K562 (cell line): ENCODE results near the gene SOX6. TPM values are rescaled to one million over a fixed set of nuclear protein-coding genes. Genes with fewer than 3 reads are reported as not detected.

Experiments used
- ATAC-seq: fragments of 200-7000 bp; cut with Tn5 transposase; 3 replicates; pipeline ENCODE4 v1.9.1; 2020; ENCODE audit warnings: moderate library complexity
- Bru-seq: library from RNA; stranded (reverse); fragments of 400-500 nt; gene quantifications from one replicate; lab custom pipeline; 2021; lab: Mats Ljungman, UMichigan
- BruChase-seq, 2 experiments: library from RNA; stranded (reverse); fragments of 400-500 nt; gene quantifications; one replicate each; lab custom pipeline; 2021; lab: Mats Ljungman, UMichigan
- BruUV-seq: library from RNA; stranded (reverse); fragments of 400-500 nt; replicated peaks from 2 replicates; lab custom pipeline; 2021; lab: Mats Ljungman, UMichigan
- CTCF ChIA-PET: fragments of 300-600 bp; formaldehyde crosslinking; extraction: SDS; loops from one replicate; lab custom pipeline; 2021; ENCODE audit warnings: low intra/inter-chr PET ratio; lab: Yijun Ruan, JAX
- POLR2A ChIA-PET: fragments of 300-600, 350-650 bp; sonication (Branson Sonifier 250); formaldehyde crosslinking; extraction: SDS; loops from one replicate; lab custom pipeline; 2021; ENCODE audit warnings: antibody characterized with exemption, inconsistent platforms; lab: Yijun Ruan, JAX
- DNase-seq, 4 experiments: peaks; one replicate each; pipeline versions ENCODE4 v3.0.0 to v3.0.0-alpha.2; 2011 to 2018; ENCODE audit warnings: low spot score in 3 of 4, mixed read lengths in 3 of 4; ENCODE audit errors: extremely low read depth in 1 of 4
- FAIRE-seq: peaks from 2 replicates; lab custom pipeline; 2011; peaks lifted over from hg19 to GRCh38; lab: Jason Lieb, UNC
- H2AFZ ChIP-seq: 2 replicates; pipeline ENCODE4 v1.6.0; 2011; ENCODE audit warnings: low read depth, low read length, control low read depth, inconsistent platforms
- H3K27ac ChIP-seq: fragments of 200-600 bp; 3 replicates; pipeline ENCODE4 v1.8.0; 2011; ENCODE audit warnings: low read depth, mild to moderate bottlenecking, control low read depth, inconsistent platforms, low read length, moderate library complexity, mixed read lengths; ENCODE audit errors: extremely low read depth
- H3K27me3 ChIP-seq, 2 experiments: fragments of 300-600 bp in 1 of 2; 2 replicates in 1 of 2; 3 replicates in 1 of 2; pipeline versions ENCODE4 v1.6.0 to v1.8.0; 2011; ENCODE audit warnings: inconsistent platforms in 2 of 2, low read length in 2 of 2, mild to moderate bottlenecking in 1 of 2, mixed read lengths in 1 of 2, moderate library complexity in 1 of 2; ENCODE audit not compliant: control insufficient read depth in 2 of 2, insufficient read depth in 2 of 2
- H3K36me3 ChIP-seq: fragments of 300-600 bp; 3 replicates; pipeline ENCODE4 v1.8.0; 2011; ENCODE audit warnings: mild to moderate bottlenecking, low read length, inconsistent platforms; ENCODE audit not compliant: control insufficient read depth, insufficient read depth
- H3K4me1 ChIP-seq, 2 experiments: fragments of 200-600 bp in 1 of 2; replicated peaks in 1 of 2; 2 replicates in 1 of 2; 3 replicates in 1 of 2; pipeline versions ENCODE4 v1.5.1 to v1.8.0; 2011; ENCODE audit warnings: inconsistent platforms in 2 of 2, low read length in 2 of 2, mild to moderate bottlenecking in 1 of 2, mixed read lengths in 1 of 2, moderate library complexity in 1 of 2; ENCODE audit not compliant: control insufficient read depth in 2 of 2, insufficient read depth in 2 of 2
- H3K4me2 ChIP-seq: 2 replicates; pipeline ENCODE4 v1.6.1; 2011; ENCODE audit warnings: low read length, control low read depth, inconsistent platforms, mixed read lengths; ENCODE audit not compliant: insufficient read depth
- H3K4me3 ChIP-seq: fragments of 200-600 bp; sonication (generic), shearing (Covaris generic); 2 replicates; pipeline ENCODE4 v1.5.1; 2016; ENCODE audit warnings: control low read depth, inconsistent platforms
- H3K79me2 ChIP-seq: fragments of 200-600 bp; 3 replicates; pipeline ENCODE4 v1.8.0; 2011; ENCODE audit warnings: low read length, inconsistent platforms; ENCODE audit not compliant: control insufficient read depth, insufficient read depth
- H3K9ac ChIP-seq, 2 experiments: 2 replicates each; pipeline versions ENCODE4 v1.6.0 to v1.6.1; 2011; ENCODE audit warnings: low read depth in 2 of 2, low read length in 2 of 2, control low read depth in 1 of 2, inconsistent platforms in 1 of 2, mild to moderate bottlenecking in 1 of 2, mixed read lengths in 1 of 2; ENCODE audit not compliant: insufficient read depth in 1 of 2
- H3K9me1 ChIP-seq: one replicate; pipeline ENCODE4 v1.6.0; 2011; ENCODE audit warnings: inconsistent platforms, mild to moderate bottlenecking, low read length, moderate library complexity; ENCODE audit not compliant: control insufficient read depth, insufficient read depth
- H3K9me3 ChIP-seq: replicated peaks from 2 replicates; pipeline ENCODE4 v1.5.1; 2011; ENCODE audit warnings: low read depth, low read length, inconsistent platforms; ENCODE audit not compliant: control insufficient read depth, insufficient read depth
- H4K20me1 ChIP-seq: replicated peaks from 2 replicates; pipeline ENCODE4 v1.6.1; 2011; ENCODE audit warnings: low read length, inconsistent platforms, mixed read lengths; ENCODE audit not compliant: control insufficient read depth, insufficient read depth
- CTCF ChIP-seq, 3 experiments: IDR thresholded peaks in 2 of 3; conservative IDR thresholded peaks in 1 of 3; 2 replicates each; pipeline ENCODE4 v1.5.1; 2011 to 2012; ENCODE audit warnings: low read length in 3 of 3, mild to moderate bottlenecking in 3 of 3, control low read depth in 2 of 3, improper control_type of control experiment in 1 of 3, inconsistent platforms in 1 of 3, low read depth in 1 of 3, mixed read lengths in 1 of 3, moderate library complexity in 1 of 3; ENCODE audit not compliant: insufficient read depth in 2 of 3
- DNMT1 ChIP-seq: fragments of 450-650 bp; IDR thresholded peaks from 2 replicates; pipeline ENCODE4 v1.6.1; 2016; ENCODE audit warnings: antibody characterized with exemption, mild to moderate bottlenecking
- DPF2 ChIP-seq: fragments of 450-650 bp; IDR thresholded peaks from 2 replicates; pipeline ENCODE4 v1.6.1; 2016
- PBX2 ChIP-seq, 2 experiments: IDR thresholded peaks in 1 of 2; conservative IDR thresholded peaks in 1 of 2; 2 replicates each; pipeline ENCODE4 v1.6.1; 2016; ENCODE audit warnings: low read depth in 2 of 2, mild to moderate bottlenecking in 1 of 2, missing compliant biosample characterization in 1 of 2, missing genetic modification characterization in 1 of 2, moderate library complexity in 1 of 2
- RAD21 ChIP-seq, 2 experiments: fragments of 250-450 bp in 1 of 2; fragments of 450-650 bp in 1 of 2; sonication (Bioruptor Pico) in 1 of 2; formaldehyde crosslinking in 1 of 2; IDR thresholded peaks in 1 of 2; conservative IDR thresholded peaks in 1 of 2; 2 replicates each; pipeline versions ENCODE4 v1.4.0 to v1.8.0; 2020 to 2022; ENCODE audit warnings: mild to moderate bottlenecking in 2 of 2, moderate library complexity in 1 of 2
- RCOR1 ChIP-seq, 2 experiments: IDR thresholded peaks; 2 replicates each; pipeline ENCODE4 v1.6.1; 2012; ENCODE audit warnings: low read depth in 2 of 2, low read length in 2 of 2, borderline replicate concordance in 1 of 2, improper control_type of control experiment in 1 of 2
- SP2 ChIP-seq: IDR thresholded peaks from 2 replicates; pipeline ENCODE4 v1.6.1; 2011; ENCODE audit warnings: mild to moderate bottlenecking, low read depth, low read length, moderate library complexity; ENCODE audit not compliant: poor library complexity, severe bottlenecking; ENCODE audit errors: extremely low read depth
- ZNF12 ChIP-seq: sonication (generic); formaldehyde crosslinking; IDR thresholded peaks from 2 replicates; pipeline ENCODE4 v1.4.0; 2020; ENCODE audit warnings: mild to moderate bottlenecking, missing genetic modification reagents
- WGBS: fragments of 100-300 bp; shearing (Covaris generic); methylation state at CpG from one replicate; pipeline ENCODE4 v1.1.6; 2016; ENCODE audit warnings: low coverage, mixed read lengths; ENCODE audit not compliant: insufficient coverage; ENCODE audit errors: missing lambda C conversion rate; 5-methylcytosine and 5-hydroxymethylcytosine counted together
- in situ Hi-C: fragments of 300-500 bp; cut with MboI; formaldehyde crosslinking; loops from 4 replicates; pipeline ENCODE4 v1.15.0; 2018; ENCODE audit warnings: inconsistent platforms, mixed read lengths
- intact Hi-C: fragments of 100-400 bp; cut with micrococcal nuclease; formaldehyde crosslinking; loops from 2 replicates; pipeline ENCODE4 v1.14.2; 2022
- long read RNA-seq, 3 experiments: library from polyadenylated mRNA in 2 of 3; library from RNA in 1 of 3; unstranded in 2 of 3; stranded (forward) in 1 of 3; transcript quantifications; one replicate each; pipeline ENCODE4 v2.0.0, GENCODE V29; 2019 to 2022
- polyA minus RNA-seq, 3 experiments: library from RNA; depleted of rRNA, polyadenylated mRNA; stranded (reverse); fragments of >200 nt; gene quantifications; 2 replicates each; pipeline ENCODE4 v1.2.3, GENCODE V29; 2011
- polyA plus RNA-seq, 8 experiments: library from polyadenylated mRNA; depleted of rRNA in 4 of 8; stranded (reverse) in 5 of 8; unstranded in 3 of 8; fragments of >200 nt; fragmentation: Nextera tagmentation in 2 of 8; fragmentation: Illumina TruSeq in 1 of 8; extraction: Ambion mirVana in 2 of 8; extraction: Trizol in 1 of 8; gene quantifications; 2 replicates each; pipeline versions ENCODE4 v1.2.1 to v1.2.3, GENCODE V29; 2011 to 2014; ENCODE audit warnings: inconsistent platforms in 1 of 8, missing spikeins in 1 of 8
- total RNA-seq, 7 experiments: library from RNA; depleted of rRNA in 6 of 7; stranded (reverse); fragments of >200 nt in 6 of 7; fragmentation: Illumina TruSeq in 2 of 7; extraction: Trizol in 2 of 7; gene quantifications; 2 replicates each; pipeline versions ENCODE4 v1.2.1 to v1.2.3, GENCODE V29; 2011 to 2021; ENCODE audit warnings: low replicate concordance in 1 of 7

The SOX6 gene
- total RNA-seq (2011; cell fraction: chromatin; rRNA removed; ENCODE audit: low replicate concordance), result 45.4 and 64.4 TPM in 2 replicates
- total RNA-seq (2011; cell fraction: nucleolus; rRNA removed), result 15.7 and 19.9 TPM in 2 replicates
- total RNA-seq (2011; cell fraction: nucleoplasm; rRNA removed), result 22.9 and 27.9 TPM in 2 replicates
- total RNA-seq (2014; rRNA removed) (5.7 and 8.0 TPM in 2 replicates), total RNA-seq (2014; rRNA removed; fragmentation: Illumina TruSeq; extraction: Trizol) (8.7 and 9.1 TPM in 2 replicates), total RNA-seq (2015; rRNA removed; fragmentation: Illumina TruSeq; extraction: Trizol) (7.0 and 8.4 TPM in 2 replicates), total RNA-seq (2021) (8.0 and 9.4 TPM in 2 replicates), polyA plus RNA-seq (2011; rRNA removed) (3.4 and 3.7 TPM in 2 replicates), polyA plus RNA-seq (2014; fragmentation: Illumina TruSeq; extraction: Trizol) (5.5 and 7.8 TPM in 2 replicates), polyA plus RNA-seq (2014; fragmentation: Nextera tagmentation; extraction: Ambion mirVana) (1 to 10 TPM in 1 of 2 experiments, under 1 TPM in 1; 0.89 to 2.9 TPM), polyA plus RNA-seq (2014; rRNA removed) (3.4 and 4.7 TPM in 2 replicates), polyA minus RNA-seq (2011; rRNA and poly(A)+ RNA removed) (26.2 and 35.6 TPM in 2 replicates), Bru-seq, nascent RNA (percentile 62 among the genes with signal in this experiment), BruChase-seq, experiment 1, labeled RNA remaining after a 2-hour chase (percentile 62 among the genes with signal in this experiment), BruChase-seq, experiment 2, labeled RNA remaining after a 6-hour chase (percentile 59 among the genes with signal in this experiment)
- polyA plus RNA-seq (2011; cell fraction: cytosol; rRNA removed), result 0.98 and 1.6 TPM in 2 replicates
- 6.2 and 7.1 TPM in 2 replicates for polyA plus RNA-seq (2011; cell fraction: nucleus; rRNA removed)
- 4.1 and 4.5 TPM in 2 replicates for polyA plus RNA-seq (2012)
- 4.0 and 5.7 TPM in 2 replicates for polyA minus RNA-seq (2011; cell fraction: cytosol; rRNA and poly(A)+ RNA removed)
- 21.0 and 41.1 TPM in 2 replicates for polyA minus RNA-seq (2011; cell fraction: nucleus; rRNA and poly(A)+ RNA removed)
- long read RNA-seq, experiment 1, partial matches to known transcripts, result 4 of 10 reads
- long read RNA-seq, experiment 1, other reads (novel, unspliced or antisense), result 6 of 10 reads
- long read RNA-seq, experiment 2, partial matches to known transcripts, result 0 of 6 reads
- long read RNA-seq, experiment 2, other reads (novel, unspliced or antisense), result 6 of 6 reads
- long read RNA-seq, experiment 3, partial matches to known transcripts, result 0 of 3 reads
- long read RNA-seq, experiment 3, other reads (novel, unspliced or antisense), result 2 of 3 reads

- Histone ChIP-seq H3K9me1 (no peaks in the 10 kb centered on the region), H2AFZ (peak within 1 kb of the TSS; percentile 51), H3K4me2 (peak within 1 kb of the TSS; percentile 12; the same call in 1 of the 2 replicates), H3K79me2 (peaks cover 3% of the 10 kb centered on the region; the same call in 2 of the 3 replicates), H3K9ac (peak within 1 kb of the TSS in 1 of 2 experiments; percentile 24; a peak in 2 of 4 replicates), H3K27ac (peak within 1 kb of the TSS; percentile 53), H3K4me3 (no peak within 1 kb of the TSS), H4K20me1 (no peaks in the 10 kb centered on the region), H3K9me3 (no peaks in the 10 kb centered on the region), H3K27me3 (no peaks in the 10 kb centered on the region), H3K4me1 (peaks cover 4 to 55% of the 10 kb centered on the region in 2 experiments; a peak in 4 of 5 replicates), H3K36me3 (no peaks in the 10 kb centered on the region)
- ATAC-seq (peak; percentile 76), FAIRE-seq (peak; percentile 77), DNase-seq (peak in 2 of 4 experiments; percentile 29 to 70)
- ChIA-PET CTCF (interaction anchor here (0.6 kb wide), 1 partner anchor 95 kb away, joined by 3 read pairs; no protein-coding TSS in a partner anchor), POLR2A (interaction anchor here (0.9 to 1.9 kb wide), 2 partner anchors 10 to 43 kb away, joined by 3 to 5 read pairs; no protein-coding TSS in a partner anchor)
- in situ Hi-C loops (no loop called here), intact Hi-C loops (loop anchor here (5.0 to 10.0 kb wide), 4 partner anchors 74 to 391 kb away; no protein-coding TSS in a partner anchor)
- BruUV-seq, result no TSS peak
- 17% methylated on average over 3 of the region's 3 CpGs for WGBS
- TF ChIP-seq DPF2, result peak; percentile 31; the same call in 1 of the 2 replicates
- no peak for TF ChIP-seq ZNF12
- no peak for TF ChIP-seq DNMT1
- TF ChIP-seq SP2, result no peak
- peak in 1 of 2 experiments; percentile 57; a peak in 3 of 4 replicates for TF ChIP-seq RAD21 (CRISPR knock-in tag; conservative IDR thresholded peaks at IDR 0.05 in 1 of 2, IDR thresholded peaks at IDR 0.05 in 1 of 2)
- TF ChIP-seq CTCF (IDR thresholded peaks at IDR 0.05 in 2 of 3, conservative IDR thresholded peaks at IDR 0.05 in 1 of 3; ENCODE audit: insufficient read depth in 2 of 3, low read depth in 1 of 3, low read length in 3 of 3), result peak in 1 of 3 experiments; percentile 29; a peak in 3 of 6 replicates
- peak in 1 of 2 experiments; percentile 19; a peak in 1 of 4 replicates for TF ChIP-seq RCOR1 (IDR thresholded peaks at IDR 0.05; ENCODE audit: borderline replicate concordance in 1 of 2, low read depth in 2 of 2, low read length in 2 of 2)
- no peak for TF ChIP-seq PBX2 (CRISPR knock-in tag; IDR thresholded peaks at IDR 0.05; ENCODE audit: low read depth)
- peak; percentile 69 for TF ChIP-seq PBX2 (tag; conservative IDR thresholded peaks at IDR 0.05; ENCODE audit: low read depth)
Observed at GRCh38 chr11:16356057-16356760, at the start of gene SOX6. Gene SOX6, minus strand, starts transcription at chr11:16356546. Its CDS starts 15,298 bp downstream, at chr11:16341248.
